SHP77 (cell line): Measurements from ENCODE around the gene COPZ1.
A peak's percentile ranks its signal among the peaks of the same experiment; 100 is the strongest.

Experiments used
- DNase-seq, 2 experiments: peaks; one replicate each; lab custom pipeline; 2025; lab: John Stamatoyannopoulos, UW

COPZ1 gene

GRCh38 chr12:54359762-54360351 is 34.9 kb downstream of the COPZ1 start:
- no peak for DNase-seq

- peak; percentile 85 to 86 for DNase-seq
Measured at GRCh38 chr12:54360717-54361456, 36.0 kb downstream of the COPZ1 start.

- no peak for DNase-seq
Measured at GRCh38 chr12:54363047-54363446, 38.1 kb downstream of the COPZ1 start.

GRCh38 chr12:54363618-54364017 is 38.7 kb downstream of the COPZ1 start:
- no peak for DNase-seq

- DNase-seq = no peak
Measured at GRCh38 chr12:54364413-54364812, 39.5 kb downstream of the COPZ1 start, which contains the start of gene GPR84. GPR84 (minus strand) TSS chr12:54364486; CDS start chr12:54363851, 635 bp downstream.

- DNase-seq = no peak
Measured at GRCh38 chr12:54368025-54368708, 43.2 kb downstream of the COPZ1 start.

DNA sequence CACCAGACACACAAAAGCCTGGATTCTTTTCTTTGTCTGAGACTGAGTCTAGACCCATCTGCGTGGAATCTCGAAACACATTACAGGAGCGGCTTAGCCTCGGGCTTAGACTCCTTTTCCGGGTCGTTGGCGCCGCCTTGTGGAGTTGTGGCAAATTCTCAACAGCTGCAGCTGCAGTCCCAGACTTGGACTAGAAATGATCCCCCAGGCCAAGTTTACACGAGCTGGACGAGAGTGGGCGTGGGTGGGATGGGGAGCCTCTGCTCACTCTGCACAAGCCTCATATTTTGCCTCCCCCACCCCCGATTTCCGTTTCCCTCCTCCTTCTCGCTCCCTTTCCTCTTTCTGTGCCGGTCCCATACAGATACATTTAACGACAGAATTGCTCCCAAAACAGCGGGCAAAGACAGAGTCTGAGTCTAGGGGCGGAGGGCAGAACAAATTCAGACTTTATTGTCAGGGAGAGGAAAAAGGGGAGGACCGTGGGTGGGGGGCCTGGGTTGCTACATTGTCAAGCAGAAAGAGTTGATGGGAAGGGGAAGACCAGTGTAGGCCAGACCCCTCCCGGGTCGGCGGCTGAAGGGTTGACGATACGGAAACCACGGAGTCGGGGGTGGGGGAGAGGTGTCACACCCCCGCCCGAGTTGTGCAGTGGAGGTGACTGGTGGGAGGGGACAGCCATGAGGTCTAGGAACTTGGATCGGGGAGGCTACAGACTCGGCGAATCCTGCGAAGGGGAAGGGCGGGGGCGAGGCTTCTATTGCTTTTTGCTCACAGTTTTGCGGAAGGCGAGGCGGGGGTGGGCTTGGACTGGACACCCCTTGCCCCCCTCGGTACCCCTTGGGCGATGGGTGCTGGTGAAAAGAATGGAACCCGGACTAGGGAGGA is 44.0 kb downstream of the COPZ1 start:
- peak; percentile 73 to 86 for DNase-seq

GRCh38 chr12:54369597-54370131 is 44.7 kb downstream of the COPZ1 start:
- DNase-seq = no peak

GRCh38 chr12:54370171-54370730 is 45.3 kb downstream of the COPZ1 start:
- DNase-seq = peak in 1 of 2 experiments; percentile 23

- peak; percentile 72 to 82 for DNase-seq
Measured at GRCh38 chr12:54371328-54372112, 46.6 kb downstream of the COPZ1 start.

- DNase-seq = peak in 1 of 2 experiments; percentile 69
Measured at GRCh38 chr12:54372113-54372806, 47.3 kb downstream of the COPZ1 start.

- no peak for DNase-seq
Measured at GRCh38 chr12:54373649-54374561, 49.0 kb downstream of the COPZ1 start.

- peak; percentile 88 to 91 for DNase-seq
Measured at GRCh38 chr12:54374562-54375258, 49.8 kb downstream of the COPZ1 start.

- no peak for DNase-seq
Measured at GRCh38 chr12:54375259-54375579, 50.3 kb downstream of the COPZ1 start.

GRCh38 chr12:54376596-54376995 is 51.7 kb downstream of the COPZ1 start:
- DNase-seq = no peak

DNA sequence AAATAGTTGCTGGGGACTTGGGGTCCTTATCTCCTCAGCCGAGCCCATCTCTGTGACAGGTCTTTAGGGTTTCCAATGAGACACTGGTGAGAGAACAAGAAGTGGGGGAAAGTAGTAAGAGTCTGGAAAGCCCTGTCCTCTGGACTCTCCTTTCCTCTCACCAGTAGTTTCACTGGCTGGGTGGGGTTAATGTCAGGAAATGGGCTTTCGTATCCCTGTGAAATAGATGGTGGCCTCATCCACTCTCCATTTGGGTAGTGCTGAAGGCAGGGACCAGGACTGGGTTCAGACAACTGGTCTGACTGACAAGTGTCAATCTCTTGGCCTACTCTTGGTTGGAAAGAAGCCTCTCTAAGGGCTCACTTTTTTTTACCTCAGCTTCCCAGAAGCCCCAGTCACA is 52.1 kb downstream of the COPZ1 start:
- no peak for DNase-seq

GRCh38 chr12:54377797-54378515 is 53.0 kb downstream of the COPZ1 start:
- no peak for DNase-seq
